EL (cell line): ENCODE measurements around the gene CBLB.
"Not testable (repeated sequence)": the region's sequence is repeated elsewhere in the genome, so short reads cannot be mapped to it uniquely, and the experiment has no call there.

Experiments
- DNase-seq: peaks from one replicate; pipeline ENCODE4 v3.0.0-alpha.2; 2016

CBLB gene

GRCh38 chr3:105747060-105747541, 121.7 kb downstream of the CBLB start:
- DNase-seq, result peak; percentile 50

- no peak for DNase-seq
These were observed 122.4 kb downstream of the CBLB start for GRCh38 chr3:105746231-105746996.

GRCh38 chr3:105745046-105745445, 123.8 kb downstream of the CBLB start:
- DNase-seq, result no peak

- no peak for DNase-seq
These were observed 124.6 kb downstream of the CBLB start for GRCh38 chr3:105744202-105744601.

GRCh38 chr3:105733356-105733755, 135.5 kb downstream of the CBLB start:
- DNase-seq, result no peak

- DNase-seq, result no peak
These were observed 137.1 kb downstream of the CBLB start for GRCh38 chr3:105731686-105732085.

GRCh38 chr3:105730801-105731354, 137.9 kb downstream of the CBLB start:
- no peak for DNase-seq

- no peak for DNase-seq
These were observed 139.1 kb downstream of the CBLB start for GRCh38 chr3:105729667-105730066.

GRCh38 chr3:105728771-105729312, 140.0 kb downstream of the CBLB start:
- no peak for DNase-seq

GRCh38 chr3:105727036-105727435, 141.8 kb downstream of the CBLB start:
- not testable (repeated sequence) for DNase-seq

- DNase-seq, result no peak
These were observed 145.8 kb downstream of the CBLB start for GRCh38 chr3:105722943-105723556.

GRCh38 chr3:105719791-105720190, 149.0 kb downstream of the CBLB start:
- DNase-seq, result no peak

- peak; percentile 46 for DNase-seq
These were observed 153.4 kb downstream of the CBLB start for GRCh38 chr3:105715372-105715771.

GRCh38 chr3:105714453-105714852, 154.4 kb downstream of the CBLB start:
- no peak for DNase-seq

GRCh38 chr3:105708980-105709379, 159.8 kb downstream of the CBLB start:
- DNase-seq, result no peak

GRCh38 chr3:105707009-105707408, 161.8 kb downstream of the CBLB start:
- DNase-seq, result no peak

GRCh38 chr3:105704726-105705410, 163.9 kb downstream of the CBLB start:
- no peak for DNase-seq

- no peak for DNase-seq
These were observed 168.2 kb downstream of the CBLB start for GRCh38 chr3:105700575-105700974.

- DNase-seq, result peak; percentile 4
These were observed 177.2 kb downstream of the CBLB start for GRCh38 chr3:105691633-105692032.

GRCh38 chr3:105691053-105691452, 177.8 kb downstream of the CBLB start:
- DNase-seq, result no peak

- DNase-seq, result no peak
These were observed 180.0 kb downstream of the CBLB start for GRCh38 chr3:105688821-105689220.

- peak; percentile 8 for DNase-seq
These were observed 182.4 kb downstream of the CBLB start for GRCh38 chr3:105686278-105686897.

- DNase-seq, result no peak
These were observed 188.9 kb downstream of the CBLB start for GRCh38 chr3:105679951-105680350.
